ENCODE results near the gene PCK2. TPM values are rescaled to one million over a fixed set of nuclear protein-coding genes. Genes with fewer than 3 reads are reported as not detected.

PCK2 gene
- total and polyA plus RNA-seq, 2 of the 13 experiments (the other 11 are each of a cell fraction or from before 2014, with no cell fraction given): 129 to 272 TPM

DNA sequence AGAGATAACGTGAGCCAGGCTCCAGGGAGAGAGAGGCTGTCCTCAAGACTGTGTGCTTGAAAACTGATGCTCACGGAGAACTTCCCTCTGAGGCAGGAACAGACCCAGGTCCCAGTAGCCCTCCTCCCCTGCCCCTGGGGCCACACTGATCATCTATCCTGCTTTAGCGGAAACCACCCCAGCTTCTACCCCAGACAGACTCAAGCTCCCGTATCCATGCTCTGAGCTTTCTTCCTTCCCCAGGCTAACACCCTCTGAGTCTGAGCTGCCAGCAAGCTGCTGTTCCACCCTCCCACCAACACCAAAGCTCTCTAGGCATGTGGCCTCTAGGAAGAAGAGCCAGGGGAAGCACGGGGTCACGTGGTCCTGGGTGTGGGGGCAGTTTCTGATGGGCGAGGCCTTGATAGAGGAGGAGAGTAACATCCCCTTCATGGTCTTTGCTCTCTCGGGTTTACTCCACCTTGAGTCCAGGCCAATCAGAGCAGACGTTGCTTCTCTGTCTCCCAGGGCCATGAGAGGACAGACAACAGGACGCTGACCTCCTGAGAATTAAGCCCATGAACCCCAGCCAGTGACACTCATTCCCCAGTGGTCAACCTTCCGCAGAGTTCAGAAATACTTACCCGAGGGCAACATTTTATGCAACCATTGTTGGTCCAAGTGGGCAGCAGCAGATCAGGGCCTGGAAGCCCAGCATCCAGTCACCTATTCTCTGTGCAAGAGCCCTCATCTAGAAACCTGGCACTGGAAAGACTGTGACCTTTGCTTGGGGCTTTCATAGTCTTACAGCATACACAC lies 1.4 kb downstream of the PCK2 start (continued):
- TF ChIP-seq FOXA3 (CRISPR knock-in tag; IDR thresholded peaks at IDR 0.05) (peak; percentile 90), ZSCAN25 (CRISPR knock-in tag; IDR thresholded peaks at IDR 0.05) (peak; percentile 94), CBX1 (IDR thresholded peaks at IDR 0.05; ENCODE audit: low read depth) (peak; percentile 99), ZFP82 (CRISPR knock-in tag; IDR thresholded peaks at IDR 0.05; ENCODE audit: borderline replicate concordance) (no peak), KLF12 (CRISPR knock-in tag; IDR thresholded peaks at IDR 0.05; ENCODE audit: borderline replicate concordance) (peak; percentile 96), ZNF337 (CRISPR knock-in tag; IDR thresholded peaks at IDR 0.05; ENCODE audit: borderline replicate concordance, low read depth) (peak; percentile 97; the same call in 1 of the 2 replicates), ZNF549 (CRISPR knock-in tag; IDR thresholded peaks at IDR 0.05) (0 out of 2 replicates have a peak, but pooled peaks have one; percentile 12), REXO4 (CRISPR knock-in tag; IDR thresholded peaks at IDR 0.05; ENCODE audit: borderline replicate concordance) (no peak), SP1 (IDR thresholded peaks at IDR 0.05) (no peak), SP1 (CRISPR knock-in tag; IDR thresholded peaks at IDR 0.05) (peak; percentile 82), WIZ (CRISPR knock-in tag; IDR thresholded peaks at IDR 0.05) (peak; percentile 80), TP53 (CRISPR knock-in tag; conservative IDR thresholded peaks at IDR 0.05) (0 out of 2 replicates have a peak, but pooled peaks have one; percentile 12), CBX5 (CRISPR knock-in tag; IDR thresholded peaks at IDR 0.05; ENCODE audit: borderline replicate concordance) (peak; percentile 97), SATB2 (CRISPR knock-in tag; IDR thresholded peaks at IDR 0.05) (0 out of 2 replicates have a peak, but pooled peaks have one; percentile 93), ZNF557 (CRISPR knock-in tag; IDR thresholded peaks at IDR 0.05) (peak; percentile 99)
- TF ChIP-seq, protein P1, sequence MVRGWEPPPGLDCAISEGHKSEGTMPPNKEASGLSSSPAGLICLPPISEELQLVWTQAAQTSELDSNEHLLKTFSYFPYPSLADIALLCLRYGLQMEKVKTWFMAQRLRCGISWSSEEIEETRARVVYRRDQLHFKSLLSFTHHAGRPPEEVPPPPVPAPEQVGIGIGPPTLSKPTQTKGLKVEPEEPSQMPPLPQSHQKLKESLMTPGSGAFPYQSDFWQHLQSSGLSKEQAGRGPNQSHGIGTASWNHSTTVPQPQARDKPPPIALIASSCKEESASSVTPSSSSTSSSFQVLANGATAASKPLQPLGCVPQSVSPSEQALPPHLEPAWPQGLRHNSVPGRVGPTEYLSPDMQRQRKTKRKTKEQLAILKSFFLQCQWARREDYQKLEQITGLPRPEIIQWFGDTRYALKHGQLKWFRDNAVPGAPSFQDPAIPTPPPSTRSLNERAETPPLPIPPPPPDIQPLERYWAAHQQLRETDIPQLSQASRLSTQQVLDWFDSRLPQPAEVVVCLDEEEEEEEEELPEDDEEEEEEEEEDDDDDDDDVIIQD (CRISPR knock-in tag; IDR thresholded peaks at IDR 0.05; ENCODE audit: low read depth): peak; percentile 99
- TF ChIP-seq, protein P2, sequence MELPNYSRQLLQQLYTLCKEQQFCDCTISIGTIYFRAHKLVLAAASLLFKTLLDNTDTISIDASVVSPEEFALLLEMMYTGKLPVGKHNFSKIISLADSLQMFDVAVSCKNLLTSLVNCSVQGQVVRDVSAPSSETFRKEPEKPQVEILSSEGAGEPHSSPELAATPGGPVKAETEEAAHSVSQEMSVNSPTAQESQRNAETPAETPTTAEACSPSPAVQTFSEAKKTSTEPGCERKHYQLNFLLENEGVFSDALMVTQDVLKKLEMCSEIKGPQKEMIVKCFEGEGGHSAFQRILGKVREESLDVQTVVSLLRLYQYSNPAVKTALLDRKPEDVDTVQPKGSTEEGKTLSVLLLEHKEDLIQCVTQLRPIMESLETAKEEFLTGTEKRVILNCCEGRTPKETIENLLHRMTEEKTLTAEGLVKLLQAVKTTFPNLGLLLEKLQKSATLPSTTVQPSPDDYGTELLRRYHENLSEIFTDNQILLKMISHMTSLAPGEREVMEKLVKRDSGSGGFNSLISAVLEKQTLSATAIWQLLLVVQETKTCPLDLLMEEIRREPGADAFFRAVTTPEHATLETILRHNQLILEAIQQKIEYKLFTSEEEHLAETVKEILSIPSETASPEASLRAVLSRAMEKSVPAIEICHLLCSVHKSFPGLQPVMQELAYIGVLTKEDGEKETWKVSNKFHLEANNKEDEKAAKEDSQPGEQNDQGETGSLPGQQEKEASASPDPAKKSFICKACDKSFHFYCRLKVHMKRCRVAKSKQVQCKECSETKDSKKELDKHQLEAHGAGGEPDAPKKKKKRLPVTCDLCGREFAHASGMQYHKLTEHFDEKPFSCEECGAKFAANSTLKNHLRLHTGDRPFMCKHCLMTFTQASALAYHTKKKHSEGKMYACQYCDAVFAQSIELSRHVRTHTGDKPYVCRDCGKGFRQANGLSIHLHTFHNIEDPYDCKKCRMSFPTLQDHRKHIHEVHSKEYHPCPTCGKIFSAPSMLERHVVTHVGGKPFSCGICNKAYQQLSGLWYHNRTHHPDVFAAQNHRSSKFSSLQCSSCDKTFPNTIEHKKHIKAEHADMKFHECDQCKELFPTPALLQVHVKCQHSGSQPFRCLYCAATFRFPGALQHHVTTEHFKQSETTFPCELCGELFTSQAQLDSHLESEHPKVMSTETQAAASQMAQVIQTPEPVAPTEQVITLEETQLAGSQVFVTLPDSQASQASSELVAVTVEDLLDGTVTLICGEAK (IDR thresholded peaks at IDR 0.05): no peak
- TF ChIP-seq, protein P2 (CRISPR knock-in tag; IDR thresholded peaks at IDR 0.05): no peak
- TF ChIP-seq, protein P3, sequence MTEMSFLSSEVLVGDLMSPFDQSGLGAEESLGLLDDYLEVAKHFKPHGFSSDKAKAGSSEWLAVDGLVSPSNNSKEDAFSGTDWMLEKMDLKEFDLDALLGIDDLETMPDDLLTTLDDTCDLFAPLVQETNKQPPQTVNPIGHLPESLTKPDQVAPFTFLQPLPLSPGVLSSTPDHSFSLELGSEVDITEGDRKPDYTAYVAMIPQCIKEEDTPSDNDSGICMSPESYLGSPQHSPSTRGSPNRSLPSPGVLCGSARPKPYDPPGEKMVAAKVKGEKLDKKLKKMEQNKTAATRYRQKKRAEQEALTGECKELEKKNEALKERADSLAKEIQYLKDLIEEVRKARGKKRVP (CRISPR knock-in tag; IDR thresholded peaks at IDR 0.05): peak in 1 of 2 experiments; percentile 71; a peak in 1 of 4 replicates
